GDM1 (cell line): ENCODE results near the gene APOA4.

Source experiments
- DNase-seq: peaks from one replicate; lab custom pipeline; 2025; lab: John Stamatoyannopoulos, UW

APOA4 gene

GRCh38 chr11:116823031-116823843 is at the start of gene APOA4:
Gene APOA4, minus strand, starts transcription at chr11:116823304. Its CDS starts 113 bp downstream, at chr11:116823191.
- no peak for DNase-seq

- no peak for DNase-seq
Measured at GRCh38 chr11:116871248-116871647, 48.1 kb upstream of the APOA4 start.

DNA sequence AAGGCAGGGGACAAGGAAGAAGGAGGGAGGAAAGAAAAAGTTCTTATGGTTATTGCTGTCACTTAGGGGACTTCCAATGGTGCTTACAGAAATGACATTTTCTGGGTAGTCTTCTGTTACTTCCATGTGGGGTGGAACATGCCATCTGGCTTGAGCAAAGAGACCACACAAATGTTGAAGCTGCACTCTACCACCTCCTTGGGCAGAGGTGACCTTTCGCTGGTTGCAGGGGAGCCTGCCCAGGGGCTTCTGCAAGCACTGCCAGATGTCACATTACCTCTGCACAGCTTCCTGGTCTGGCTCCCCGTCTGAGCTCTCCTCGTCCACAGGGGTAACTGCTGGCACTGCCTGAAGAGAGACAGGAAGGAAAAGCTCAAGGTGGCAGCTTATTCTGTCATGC is 47.0 kb upstream of the APOA4 start:
- DNase-seq, result peak; percentile 80

- DNase-seq, result no peak
Measured at GRCh38 chr11:116869610-116870009, 46.5 kb upstream of the APOA4 start.

GRCh38 chr11:116868066-116868465 is 45.0 kb upstream of the APOA4 start:
- no peak for DNase-seq

- DNase-seq, result no peak
Measured at GRCh38 chr11:116867619-116868018, 44.5 kb upstream of the APOA4 start.

GRCh38 chr11:116866804-116867455 is 43.8 kb upstream of the APOA4 start:
- no peak for DNase-seq

- DNase-seq, result no peak
Measured at GRCh38 chr11:116865696-116866095, 42.6 kb upstream of the APOA4 start.

- DNase-seq, result no peak
Measured at GRCh38 chr11:116864531-116864930, 41.4 kb upstream of the APOA4 start.

GRCh38 chr11:116862951-116863350 is 39.8 kb upstream of the APOA4 start:
- DNase-seq, result no peak

DNA sequence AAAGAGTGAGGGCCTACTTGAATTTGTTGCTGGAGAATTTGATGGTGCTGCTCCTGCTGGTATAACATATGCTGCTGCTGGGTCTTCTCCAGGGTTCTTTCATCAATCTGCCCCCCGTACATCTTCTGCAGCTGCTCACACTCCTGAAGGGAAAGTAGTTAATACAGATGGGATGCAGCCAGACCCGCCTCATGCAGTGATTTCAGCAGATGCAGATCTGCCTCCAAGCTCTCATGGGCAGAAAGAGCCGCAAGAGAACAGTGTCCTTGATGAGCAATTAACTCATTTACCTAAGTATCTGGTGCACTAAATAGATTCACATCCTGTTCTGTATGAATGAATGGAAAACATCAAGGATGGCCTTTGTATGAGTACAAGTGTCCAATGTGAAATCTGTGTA is 39.1 kb upstream of the APOA4 start:
- DNase-seq, result no peak

DNA sequence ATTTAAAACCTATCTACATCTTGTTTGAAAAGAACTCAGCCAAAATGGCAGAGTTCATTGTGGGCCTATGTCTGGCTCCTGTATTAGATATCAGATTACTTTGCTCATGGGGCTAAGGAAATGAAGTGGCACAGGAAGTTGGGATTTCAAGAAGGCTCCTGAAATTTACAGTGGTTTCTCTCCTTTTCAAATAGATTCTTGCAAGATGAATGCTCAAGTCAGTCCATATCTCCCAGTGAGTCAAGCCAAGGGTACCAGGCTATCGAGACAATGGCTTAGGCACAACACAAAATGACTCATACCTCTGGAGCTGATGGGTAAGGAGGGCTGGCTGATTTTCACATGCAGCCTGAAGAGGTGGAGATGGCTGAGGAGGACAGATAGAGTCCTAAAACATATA is 38.4 kb upstream of the APOA4 start:
- DNase-seq, result no peak

DNA sequence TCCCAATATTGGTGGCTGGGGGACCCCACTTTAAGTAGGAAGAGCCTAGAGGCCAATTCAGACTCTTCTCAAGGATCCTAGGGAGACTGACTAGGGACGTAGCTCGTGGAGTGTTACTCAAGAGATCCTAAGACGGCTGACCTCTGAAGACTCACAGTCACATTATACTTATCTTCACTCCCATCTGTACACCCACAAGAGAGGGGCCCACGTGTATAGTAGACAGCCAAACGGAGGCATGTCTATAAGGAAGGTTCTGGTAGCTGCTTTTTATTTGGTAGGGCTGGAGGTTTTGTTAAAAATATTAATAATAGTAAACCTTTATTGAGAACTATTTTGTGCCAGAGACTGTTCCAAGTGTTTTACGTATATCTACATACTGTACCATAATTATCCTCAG is 37.2 kb upstream of the APOA4 start:
- DNase-seq, result no peak

DNA sequence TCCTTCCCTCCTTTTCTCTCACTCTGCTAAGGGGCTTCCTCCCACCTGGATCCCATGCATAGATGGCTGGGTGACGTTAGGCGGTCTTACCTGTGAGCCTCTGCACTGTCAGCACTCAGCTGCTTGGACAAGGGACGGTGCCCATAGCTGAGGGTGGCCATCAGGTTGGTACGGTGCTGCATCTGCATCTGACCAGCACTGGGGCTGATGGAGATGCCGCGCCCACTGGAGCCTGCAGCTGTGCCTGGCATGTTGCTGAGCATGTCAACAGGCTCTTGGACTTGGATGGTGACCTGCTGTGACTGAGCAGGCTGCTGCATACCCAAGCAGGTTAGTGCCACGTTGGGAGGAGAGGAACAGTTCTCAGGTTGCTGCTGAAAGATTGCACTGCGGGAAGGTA is 36.1 kb upstream of the APOA4 start:
- no peak for DNase-seq

GRCh38 chr11:116857936-116858335 is 34.8 kb upstream of the APOA4 start:
- DNase-seq, result no peak

DNA sequence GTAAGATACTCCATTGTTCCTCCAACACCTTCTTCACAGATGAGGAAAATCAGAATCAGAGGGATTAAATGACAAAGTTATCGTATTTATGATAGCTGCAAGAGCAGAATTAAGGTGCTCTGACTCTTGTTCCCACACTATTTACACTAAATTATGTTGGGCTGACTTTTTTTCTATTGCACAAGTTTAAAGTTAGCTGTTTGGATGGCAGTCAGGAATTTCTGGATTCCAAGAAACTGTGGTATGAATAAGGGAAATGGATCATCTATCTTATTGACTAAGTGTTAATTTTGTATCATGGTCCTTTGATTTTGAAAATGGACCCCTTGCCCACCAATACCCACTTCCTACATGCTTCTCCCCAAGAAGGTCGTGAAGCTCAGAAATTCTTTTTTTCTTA is 34.2 kb upstream of the APOA4 start:
- DNase-seq, result no peak

GRCh38 chr11:116856423-116856822 is 33.3 kb upstream of the APOA4 start:
- no peak for DNase-seq

GRCh38 chr11:116855413-116855812 is 32.3 kb upstream of the APOA4 start:
- DNase-seq, result no peak

DNA sequence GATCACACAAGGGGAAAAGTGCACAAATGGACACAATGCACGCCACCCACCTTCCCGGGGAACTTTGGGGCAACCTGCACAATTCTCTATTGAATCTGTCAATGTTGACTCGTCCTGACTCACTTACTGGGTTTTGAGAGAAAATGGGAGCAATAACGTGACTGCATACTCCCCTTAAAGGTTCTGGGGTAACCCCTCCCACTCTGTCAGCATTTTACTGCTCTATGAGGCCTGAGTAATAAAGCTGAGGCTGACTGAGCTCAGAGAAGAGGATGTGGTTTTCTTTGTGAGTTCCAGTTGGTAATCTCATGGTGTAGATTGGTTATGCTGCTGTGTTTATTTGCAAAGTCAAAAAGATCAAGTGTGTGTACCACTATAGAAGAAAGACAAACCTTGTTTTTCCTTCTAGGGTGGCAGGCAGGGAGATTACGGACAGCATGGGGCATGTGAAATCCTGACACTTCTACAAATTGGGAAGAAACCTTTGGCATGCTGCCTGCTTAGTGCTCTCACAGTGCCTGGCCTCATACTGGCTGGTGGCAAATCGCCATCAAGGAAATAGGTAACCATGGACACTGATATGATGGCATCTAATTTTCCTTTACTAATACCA is 30.5 kb upstream of the APOA4 start:
- DNase-seq, result peak; percentile 79

DNA sequence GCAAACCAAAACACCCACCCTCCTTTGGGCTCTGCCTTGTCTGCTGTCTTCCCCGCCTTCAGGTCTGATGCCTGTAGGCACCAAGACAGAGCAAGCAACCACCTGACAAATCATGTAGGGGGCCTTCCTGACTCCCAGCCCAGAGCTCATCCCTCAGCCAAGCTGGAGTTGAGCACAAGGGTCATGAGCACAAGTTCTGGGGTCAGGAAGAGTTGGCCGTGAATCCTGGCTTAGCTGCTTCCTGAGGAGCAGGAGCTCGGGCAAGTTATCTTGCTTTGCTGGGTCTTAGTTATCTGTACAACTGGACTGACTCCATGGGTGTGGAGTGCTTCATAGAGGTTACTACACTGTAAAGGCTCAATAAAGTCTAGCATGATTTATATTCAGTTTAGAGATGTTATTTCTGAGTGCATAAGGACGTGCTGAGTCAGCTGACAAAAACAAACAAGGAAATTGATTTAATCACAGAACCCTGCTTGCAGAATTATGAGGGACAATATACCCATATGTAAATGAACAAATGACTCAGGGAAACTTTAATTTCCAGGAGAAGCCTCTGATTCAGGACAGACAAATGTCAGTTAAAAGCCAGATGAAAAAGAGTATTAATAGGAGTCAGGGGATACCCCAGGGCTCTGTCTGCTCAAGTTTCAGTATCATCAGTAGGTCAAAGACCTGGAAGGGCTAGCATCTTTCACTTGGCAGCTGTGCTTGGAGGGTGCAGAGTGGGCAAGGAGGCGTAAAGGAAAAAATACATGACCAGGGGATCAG is 29.3 kb upstream of the APOA4 start:
- DNase-seq, result no peak

- peak; percentile 85 for DNase-seq
Measured at GRCh38 chr11:116851626-116852025, 28.5 kb upstream of the APOA4 start.

DNA sequence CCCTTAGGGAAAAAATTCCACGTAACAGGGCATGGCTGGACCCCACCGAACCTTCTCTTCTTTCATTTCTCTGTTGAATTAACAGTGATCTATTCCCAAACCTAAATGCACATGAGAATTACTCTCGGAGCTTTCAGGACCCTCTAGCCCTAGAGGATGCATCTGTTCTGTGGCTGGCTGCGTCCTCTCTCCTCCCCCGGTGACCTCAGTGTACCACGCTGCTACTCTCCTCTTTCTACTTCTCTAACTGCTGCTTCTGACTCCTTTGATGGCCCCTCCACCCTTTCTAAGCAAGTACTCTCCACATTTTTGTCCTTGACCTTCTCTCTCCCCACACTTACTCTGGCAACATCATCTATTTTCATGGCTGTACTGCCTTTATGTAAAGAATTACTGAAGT is 26.4 kb upstream of the APOA4 start:
- peak; percentile 67 for DNase-seq
